H9 (cell line): Measurements from ENCODE around the gene BBS1. TPM values are rescaled to one million over a fixed set of nuclear protein-coding genes. Genes with fewer than 3 reads are reported as not detected.

ENCODE experiments used
- DNase-seq: peaks from one replicate; pipeline ENCODE4 v3.0.0-alpha.2; 2017
- H2AFZ ChIP-seq: one replicate; pipeline ENCODE4 v1.6.1; 2013; ENCODE audit warnings: mild to moderate bottlenecking, low read length, control low read depth, moderate library complexity
- H2AK5ac ChIP-seq: 2 replicates; pipeline ENCODE4 v1.6.1; 2013; ENCODE audit warnings: low read length, control low read depth, mixed read lengths; ENCODE audit not compliant: insufficient read length
- H2BK120ac ChIP-seq: one replicate; pipeline ENCODE4 v1.6.1; 2013; ENCODE audit warnings: low read depth, mild to moderate bottlenecking, low read length, control low read depth, inconsistent platforms; ENCODE audit not compliant: poor library complexity, severe bottlenecking
- H2BK12ac ChIP-seq: 2 replicates; pipeline ENCODE4 v1.6.1; 2013; ENCODE audit warnings: low read length, control low read depth, mixed read lengths, low read depth; ENCODE audit not compliant: insufficient read length
- H2BK15ac ChIP-seq: 2 replicates; pipeline ENCODE4 v1.6.1; 2013; ENCODE audit warnings: low read depth, low read length, control low read depth
- H2BK20ac ChIP-seq: one replicate; pipeline ENCODE4 v1.6.1; 2013; ENCODE audit warnings: low read depth, mild to moderate bottlenecking, low read length, control low read depth, inconsistent platforms; ENCODE audit not compliant: poor library complexity, severe bottlenecking
- H2BK5ac ChIP-seq: 2 replicates; pipeline ENCODE4 v1.6.1; 2013; ENCODE audit warnings: low read length, control low read depth, mixed read lengths; ENCODE audit not compliant: insufficient read length
- H3K14ac ChIP-seq: 2 replicates; pipeline ENCODE4 v1.6.1; 2013; ENCODE audit warnings: low read length, control low read depth; ENCODE audit not compliant: insufficient read depth
- H3K18ac ChIP-seq: 2 replicates; pipeline ENCODE4 v1.6.1; 2013; ENCODE audit warnings: low read depth, mild to moderate bottlenecking, mixed read lengths, low read length, control low read depth; ENCODE audit not compliant: insufficient read length
- H3K23ac ChIP-seq: 2 replicates; pipeline ENCODE4 v1.6.1; 2013; ENCODE audit warnings: low read length, control low read depth, mixed read lengths, low read depth; ENCODE audit not compliant: insufficient read length
- H3K23me2 ChIP-seq: 2 replicates; pipeline ENCODE4 v1.6.1; 2013; ENCODE audit warnings: low read depth, mild to moderate bottlenecking, mixed read lengths, low read length, control low read depth; ENCODE audit not compliant: insufficient read length, poor library complexity, severe bottlenecking
- H3K27ac ChIP-seq: 2 replicates; pipeline ENCODE4 v1.5.1; 2013; ENCODE audit warnings: low read length, control low read depth, mixed read lengths, low read depth; ENCODE audit not compliant: insufficient read length
- H3K27me3 ChIP-seq: 2 replicates; pipeline ENCODE4 v1.6.1; 2013; ENCODE audit warnings: low read length, control low read depth, inconsistent platforms; ENCODE audit not compliant: insufficient read depth
- H3K4ac ChIP-seq: 2 replicates; pipeline ENCODE4 v1.6.1; 2013; ENCODE audit warnings: low read depth, mild to moderate bottlenecking, control low read depth, inconsistent platforms, low read length, moderate library complexity
- H3K4me1 ChIP-seq: 2 replicates; pipeline ENCODE4 v1.6.1; 2013; ENCODE audit warnings: low read length, control low read depth, inconsistent platforms; ENCODE audit not compliant: insufficient read depth
- H3K4me2 ChIP-seq: 2 replicates; pipeline ENCODE4 v1.6.1; 2013; ENCODE audit warnings: low read length, control low read depth, mixed read lengths; ENCODE audit not compliant: insufficient read length, insufficient read depth
- H3K56ac ChIP-seq: 2 replicates; pipeline ENCODE4 v1.6.1; 2013; ENCODE audit warnings: low read depth, mild to moderate bottlenecking, mixed read lengths, low read length, control low read depth; ENCODE audit not compliant: insufficient read length
- H3K79me1 ChIP-seq: 2 replicates; pipeline ENCODE4 v1.6.1; 2013; ENCODE audit warnings: low read depth, mild to moderate bottlenecking, moderate library complexity, low read length, control low read depth, inconsistent platforms; ENCODE audit not compliant: insufficient read depth, poor library complexity, severe bottlenecking
- H3K79me2 ChIP-seq: 2 replicates; pipeline ENCODE4 v1.6.1; 2013; ENCODE audit warnings: low read length, control low read depth, inconsistent platforms; ENCODE audit not compliant: insufficient read depth
- H3K9ac ChIP-seq: 2 replicates; pipeline ENCODE4 v1.6.1; 2013; ENCODE audit warnings: low read length, control low read depth, mixed read lengths; ENCODE audit not compliant: insufficient read length; ENCODE audit errors: extremely low read depth
- H3K9me3 ChIP-seq: one replicate; pipeline ENCODE4 v1.6.1; 2013; ENCODE audit warnings: low read depth, low read length, inconsistent platforms; ENCODE audit not compliant: control insufficient read depth
- H3T11ph ChIP-seq: one replicate; pipeline ENCODE4 v1.6.1; 2013; ENCODE audit warnings: mild to moderate bottlenecking, low read length, control low read depth, inconsistent platforms
- H4K20me1 ChIP-seq: one replicate; pipeline ENCODE4 v1.6.1; 2013; ENCODE audit not compliant: control insufficient read depth, insufficient read length, insufficient read depth
- H4K5ac ChIP-seq: 2 replicates; pipeline ENCODE4 v1.6.1; 2013; ENCODE audit warnings: low read depth, mild to moderate bottlenecking, mixed read lengths, low read length, control low read depth; ENCODE audit not compliant: insufficient read length
- H4K8ac ChIP-seq: replicated peaks from 2 replicates; pipeline ENCODE4 v1.6.1; 2013; ENCODE audit warnings: low read length, control low read depth, mixed read lengths, low read depth; ENCODE audit not compliant: insufficient read length
- H4K91ac ChIP-seq: 2 replicates; pipeline ENCODE4 v1.6.1; 2013; ENCODE audit warnings: low read depth, mild to moderate bottlenecking, moderate library complexity, mixed read lengths, low read length, control low read depth; ENCODE audit not compliant: insufficient read length
- H3K27ac Mint-ChIP-seq, 3 experiments: 2 replicates in 2 of 3; 3 replicates in 1 of 3; pipeline ENCODE4 v1.8.0; 2020 to 2021; ENCODE audit warnings: mixed read lengths in 3 of 3, mild to moderate bottlenecking in 1 of 3, moderate library complexity in 1 of 3
- H3K27me3 Mint-ChIP-seq: 2 replicates; pipeline ENCODE4 v1.8.0; 2021; ENCODE audit warnings: low read depth, mild to moderate bottlenecking, moderate library complexity, mixed read lengths
- H3K36me3 Mint-ChIP-seq, 3 experiments: 2 replicates in 2 of 3; 3 replicates in 1 of 3; pipeline ENCODE4 v1.8.0; 2020 to 2021; ENCODE audit warnings: low read depth in 3 of 3, mixed read lengths in 3 of 3; ENCODE audit not compliant: insufficient read depth in 1 of 3
- H3K4me1 Mint-ChIP-seq, 2 experiments: 2 replicates each; pipeline ENCODE4 v1.8.0; 2020; ENCODE audit warnings: mixed read lengths in 2 of 2
- H3K4me3 Mint-ChIP-seq, 2 experiments: 2 replicates in 1 of 2; 3 replicates in 1 of 2; pipeline ENCODE4 v1.8.0; 2020 to 2021; ENCODE audit warnings: mild to moderate bottlenecking in 2 of 2, mixed read lengths in 2 of 2, moderate library complexity in 1 of 2
- H3K9me3 Mint-ChIP-seq, 2 experiments: 2 replicates in 1 of 2; 3 replicates in 1 of 2; pipeline ENCODE4 v1.8.0; 2020; ENCODE audit warnings: mild to moderate bottlenecking in 2 of 2, mixed read lengths in 2 of 2, moderate library complexity in 1 of 2
- CTCF ChIP-seq: fragments of 200-600 bp; sonication (generic); conservative IDR thresholded peaks from 3 replicates; pipeline ENCODE4 v1.8.0; 2021; ENCODE audit warnings: antibody characterized with exemption, mild to moderate bottlenecking
- WGBS: extraction: QIAGEN DNeasy Blood & Tissue Kit; methylation state at CpG from one replicate; pipeline ENCODE4 v1.1.7; 2013; ENCODE audit warnings: missing lambda C conversion rate, low lambda C conversion rate, mixed read lengths; ENCODE audit not compliant: insufficient read length; ENCODE audit errors: extremely low coverage; 5-methylcytosine and 5-hydroxymethylcytosine counted together
- total RNA-seq: library from RNA; stranded (reverse); gene quantifications from 2 replicates; pipeline ENCODE4 v1.2.1, GENCODE V29; 2021

The BBS1 gene
- total RNA-seq, 1 experiment from 2014 or later, result 27.2 TPM

GRCh38 chr11:66561178-66561974 lies 50.9 kb downstream of the BBS1 start:
- no peak overlapping the region for H3K14ac ChIP-seq
- no peaks in the 10 kb centered on the region for H3K4me1 ChIP-seq
- TF ChIP-seq CTCF, result no peak
- no peak overlapping the region for H3K4me2 ChIP-seq
- H3T11ph ChIP-seq, result no peak overlapping the region
- H2BK20ac ChIP-seq, result no peak overlapping the region
- no peak overlapping the region for H3K4ac ChIP-seq
- Mint-ChIP-seq H3K4me1 (peaks cover 6 to 8% of the 10 kb centered on the region in 2 experiments), H3K36me3 (peaks cover 17 to 72% (median 67%) of the 10 kb centered on the region in 3 experiments), H3K4me3 (no peak overlapping the region), H3K27me3 (peaks cover 2% of the 10 kb centered on the region), H3K9me3 (no peaks in the 10 kb centered on the region), H3K27ac (no peak overlapping the region)
- no peaks in the 10 kb centered on the region for H3K9me3 ChIP-seq
- H3K23me2 ChIP-seq, result peaks cover 2% of the 10 kb centered on the region
- H3K9ac ChIP-seq, result no peak overlapping the region
- H4K5ac ChIP-seq, result no peak overlapping the region
- H2AK5ac ChIP-seq, result no peak overlapping the region
- H3K23ac ChIP-seq, result no peak overlapping the region
- no peaks in the 10 kb centered on the region for H3K79me2 ChIP-seq
- H2BK12ac ChIP-seq, result no peak overlapping the region
- H2AFZ ChIP-seq, result no peak overlapping the region
- WGBS, result no CpG with 5 or more reads among the region's 14 CpGs
- no peak overlapping the region for H4K91ac ChIP-seq
- H3K56ac ChIP-seq, result no peak overlapping the region
- no peaks in the 10 kb centered on the region for H4K20me1 ChIP-seq
- H4K8ac ChIP-seq, result no peak overlapping the region
- no peak overlapping the region for H2BK120ac ChIP-seq
- no peak for DNase-seq
- H3K27ac ChIP-seq, result no peak overlapping the region
- no peaks in the 10 kb centered on the region for H3K79me1 ChIP-seq
- H2BK15ac ChIP-seq, result no peak overlapping the region
- no peak overlapping the region for H3K18ac ChIP-seq
- H2BK5ac ChIP-seq, result no peak overlapping the region
- H3K27me3 ChIP-seq, result no peaks in the 10 kb centered on the region
